ENCODE measurements around the gene USP33.

DNA sequence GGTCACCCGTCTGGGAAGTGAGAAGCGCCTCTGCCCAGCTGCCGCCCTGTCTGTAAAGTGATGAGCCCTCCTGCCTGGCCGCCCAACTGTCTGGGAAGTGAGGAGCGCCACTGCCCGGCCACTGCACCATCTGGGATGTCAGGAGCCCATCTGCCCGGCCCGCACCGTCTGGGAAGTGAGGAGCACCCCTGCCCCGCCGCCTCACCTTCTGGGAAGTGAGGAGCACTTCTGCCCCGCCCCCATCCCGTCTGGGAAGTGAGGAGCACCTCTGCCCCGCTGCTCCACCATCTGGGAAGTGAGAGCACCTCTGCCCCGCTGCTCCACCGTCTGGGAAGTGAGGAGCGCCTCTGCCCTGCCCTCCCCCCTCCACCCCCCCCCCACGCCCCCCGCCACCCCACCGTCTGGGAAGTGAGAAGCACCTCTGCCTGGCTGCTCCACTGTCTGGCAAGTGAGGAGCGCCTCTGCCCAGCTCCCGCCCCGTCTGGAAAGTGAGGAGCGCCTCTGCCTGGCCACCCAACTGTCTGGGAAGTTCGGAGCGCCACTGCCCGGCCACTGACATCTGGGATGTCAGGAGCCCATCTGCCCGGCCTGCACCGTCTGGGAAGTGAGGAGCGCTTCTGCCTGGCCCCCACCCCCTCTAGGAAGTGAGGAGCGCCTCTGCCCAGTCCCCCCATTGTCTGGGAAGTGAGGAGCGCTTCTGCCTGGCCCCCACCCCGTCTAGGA lies 72.7 kb downstream of the USP33 start:
- TF ChIP-seq, protein P1, sequence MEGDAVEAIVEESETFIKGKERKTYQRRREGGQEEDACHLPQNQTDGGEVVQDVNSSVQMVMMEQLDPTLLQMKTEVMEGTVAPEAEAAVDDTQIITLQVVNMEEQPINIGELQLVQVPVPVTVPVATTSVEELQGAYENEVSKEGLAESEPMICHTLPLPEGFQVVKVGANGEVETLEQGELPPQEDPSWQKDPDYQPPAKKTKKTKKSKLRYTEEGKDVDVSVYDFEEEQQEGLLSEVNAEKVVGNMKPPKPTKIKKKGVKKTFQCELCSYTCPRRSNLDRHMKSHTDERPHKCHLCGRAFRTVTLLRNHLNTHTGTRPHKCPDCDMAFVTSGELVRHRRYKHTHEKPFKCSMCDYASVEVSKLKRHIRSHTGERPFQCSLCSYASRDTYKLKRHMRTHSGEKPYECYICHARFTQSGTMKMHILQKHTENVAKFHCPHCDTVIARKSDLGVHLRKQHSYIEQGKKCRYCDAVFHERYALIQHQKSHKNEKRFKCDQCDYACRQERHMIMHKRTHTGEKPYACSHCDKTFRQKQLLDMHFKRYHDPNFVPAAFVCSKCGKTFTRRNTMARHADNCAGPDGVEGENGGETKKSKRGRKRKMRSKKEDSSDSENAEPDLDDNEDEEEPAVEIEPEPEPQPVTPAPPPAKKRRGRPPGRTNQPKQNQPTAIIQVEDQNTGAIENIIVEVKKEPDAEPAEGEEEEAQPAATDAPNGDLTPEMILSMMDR (IDR thresholded peaks at IDR 0.05; ENCODE audit: insufficient read depth, low read length, poor library complexity, severe bottlenecking): no peak
- TF ChIP-seq EZH2phosphoT487 (conservative IDR thresholded peaks at IDR 0.05; ENCODE audit: low read length): no peak
